Measurements from ENCODE around the gene ARAP1. TPM values are rescaled to one million over a fixed set of nuclear protein-coding genes. Genes with fewer than 3 reads are reported as not detected.

The ARAP1 gene
- total RNA-seq, 1 experiment from 2014 or later = 53.0 TPM

- Mint-ChIP-seq H3K4me3 (ENCODE audit: low read depth, unreplicated experiment) (no peak overlapping the region), H3K36me3 (ENCODE audit: insufficient read depth, unreplicated experiment) (peaks cover 4% of the 10 kb centered on the region), H3K4me1 (ENCODE audit: low read depth, unreplicated experiment) (peaks cover 6% of the 10 kb centered on the region), H3K27me3 (ENCODE audit: unreplicated experiment) (no peaks in the 10 kb centered on the region), H3K27ac (ENCODE audit: unreplicated experiment) (no peak overlapping the region), H3K9me3 (ENCODE audit: low read depth, unreplicated experiment) (no peaks in the 10 kb centered on the region)
- intact Hi-C loops (cut with micrococcal nuclease; ENCODE audit: unreplicated experiment) = no loop called here
- TF ChIP-seq CTCF (IDR thresholded peaks at IDR 0.05; ENCODE audit: unreplicated experiment) = no peak
- CTCF ChIA-PET = no interaction called here
- no TSS peak for BruUV-seq (replicated peaks)
- no peak for DNase-seq
Observed at GRCh38 chr11:72787216-72788104, 35.3 kb upstream of the ARAP1 start.

DNA sequence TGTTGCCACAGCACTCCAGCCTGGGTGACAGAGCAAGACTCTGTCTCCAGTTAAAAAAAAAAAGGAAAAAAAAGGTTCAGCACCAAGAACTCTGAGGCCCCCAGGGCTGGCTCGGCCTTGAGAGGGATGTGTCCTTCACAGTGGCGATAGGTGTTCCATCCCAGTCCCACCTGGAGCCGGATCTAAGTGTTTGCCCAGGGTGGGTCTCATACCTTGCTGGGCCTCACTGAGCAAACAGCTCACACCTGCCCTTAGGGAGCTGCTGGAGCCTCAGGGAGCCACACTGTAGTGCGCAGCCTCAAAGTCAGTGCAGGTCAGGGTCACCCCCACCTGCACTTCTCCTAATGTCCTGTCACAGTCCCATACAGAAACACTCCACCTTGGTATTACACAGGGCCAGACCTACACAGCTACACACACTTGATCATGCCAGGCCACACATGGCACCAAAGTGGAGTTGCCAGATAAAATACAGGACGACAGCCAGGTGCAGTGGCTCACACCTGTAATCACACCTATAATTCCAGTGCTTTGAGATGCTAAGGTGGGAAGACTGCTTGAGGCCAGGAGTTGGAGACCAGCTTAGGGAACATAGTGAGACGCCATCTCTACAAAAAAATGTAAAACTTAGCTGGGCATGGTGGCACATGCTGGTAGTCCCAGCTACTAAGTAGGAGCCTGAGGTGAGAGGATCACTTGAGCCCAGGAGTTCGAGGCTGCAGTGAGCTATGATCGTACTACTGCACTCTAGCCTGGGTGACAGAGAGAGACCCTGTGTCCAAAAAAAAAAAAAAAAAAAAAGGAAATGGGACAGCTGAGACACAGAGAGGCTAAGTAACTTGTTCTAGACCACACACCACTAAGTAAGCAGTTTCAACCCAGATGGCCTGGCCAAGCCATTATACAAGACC lies 34.4 kb upstream of the ARAP1 start:
- CTCF ChIA-PET = interaction anchor here (0.6 to 0.9 kb wide), 4 partner anchors 61 to 782 kb away, joined by 3 to 4 read pairs (median 3); no protein-coding TSS in a partner anchor
- Mint-ChIP-seq H3K36me3 (ENCODE audit: insufficient read depth, unreplicated experiment) (peaks cover 12% of the 10 kb centered on the region), H3K27me3 (ENCODE audit: unreplicated experiment) (no peaks in the 10 kb centered on the region), H3K27ac (ENCODE audit: unreplicated experiment) (peak overlapping the region; percentile 23), H3K4me1 (ENCODE audit: low read depth, unreplicated experiment) (peaks cover 11% of the 10 kb centered on the region), H3K9me3 (ENCODE audit: low read depth, unreplicated experiment) (no peaks in the 10 kb centered on the region), H3K4me3 (ENCODE audit: low read depth, unreplicated experiment) (no peak overlapping the region)
- no peak for TF ChIP-seq CTCF (IDR thresholded peaks at IDR 0.05; ENCODE audit: unreplicated experiment)
- DNase-seq = peak; percentile 53
- no TSS peak for BruUV-seq (replicated peaks)
- intact Hi-C loops (cut with micrococcal nuclease; ENCODE audit: unreplicated experiment) = no loop called here

DNA sequence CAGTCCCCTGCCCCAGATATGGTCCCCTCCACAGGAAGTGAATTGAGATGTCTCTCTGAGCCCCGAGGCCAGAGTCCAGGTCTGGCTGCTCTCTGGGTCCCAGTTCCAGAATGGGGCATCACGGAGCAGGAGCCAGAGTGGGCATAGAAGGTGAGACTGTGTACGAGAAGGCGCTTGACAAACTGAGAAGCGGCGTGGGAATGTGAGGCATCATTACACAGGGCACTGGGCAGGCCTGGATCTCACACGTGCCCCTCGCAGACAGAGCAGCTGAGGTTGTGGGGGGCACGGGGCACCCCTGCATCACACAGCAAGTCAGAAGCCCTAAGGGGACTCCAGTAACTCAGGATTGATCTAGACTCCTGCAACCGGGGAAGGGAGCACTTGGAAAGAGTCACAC lies 32.5 kb upstream of the ARAP1 start:
- no TSS peak for BruUV-seq (replicated peaks)
- CTCF ChIA-PET = no interaction called here
- TF ChIP-seq CTCF (IDR thresholded peaks at IDR 0.05; ENCODE audit: unreplicated experiment) = no peak
- Mint-ChIP-seq H3K4me3 (ENCODE audit: low read depth, unreplicated experiment) (no peak overlapping the region), H3K4me1 (ENCODE audit: low read depth, unreplicated experiment) (peaks cover 16% of the 10 kb centered on the region), H3K27ac (ENCODE audit: unreplicated experiment) (no peak overlapping the region), H3K9me3 (ENCODE audit: low read depth, unreplicated experiment) (no peaks in the 10 kb centered on the region), H3K36me3 (ENCODE audit: insufficient read depth, unreplicated experiment) (peaks cover 26% of the 10 kb centered on the region), H3K27me3 (ENCODE audit: unreplicated experiment) (no peaks in the 10 kb centered on the region)
- no peak for DNase-seq
- intact Hi-C loops (cut with micrococcal nuclease; ENCODE audit: unreplicated experiment) = no loop called here

- CTCF ChIA-PET = interaction anchor here (0.6 to 3.5 kb wide), 3 partner anchors 10 to 58 kb away, joined by 3 to 15 read pairs (median 5); partner anchors contain the start of gene STARD10
- TF ChIP-seq CTCF (IDR thresholded peaks at IDR 0.05; ENCODE audit: unreplicated experiment) = no peak
- intact Hi-C loops (cut with micrococcal nuclease; ENCODE audit: unreplicated experiment) = no loop called here
- peaks cover 33% of the 10 kb centered on the region for H3K36me3 Mint-ChIP-seq (ENCODE audit: insufficient read depth, unreplicated experiment)
- no TSS peak for BruUV-seq (replicated peaks)
- H3K27me3 Mint-ChIP-seq (ENCODE audit: unreplicated experiment) = no peaks in the 10 kb centered on the region
- peaks cover 23% of the 10 kb centered on the region for H3K4me1 Mint-ChIP-seq (ENCODE audit: low read depth, unreplicated experiment)
- H3K4me3 Mint-ChIP-seq (ENCODE audit: low read depth, unreplicated experiment) = no peak overlapping the region
- DNase-seq = no peak
- no peaks in the 10 kb centered on the region for H3K9me3 Mint-ChIP-seq (ENCODE audit: low read depth, unreplicated experiment)
- no peak overlapping the region for H3K27ac Mint-ChIP-seq (ENCODE audit: unreplicated experiment)
Observed at GRCh38 chr11:72783144-72783905, 31.1 kb upstream of the ARAP1 start.
